ENCODE results near the gene CBFA2T3.
"Not testable (repeated sequence)": the region's sequence is repeated elsewhere in the genome, so short reads cannot be mapped to it uniquely, and the experiment has no call there.

Gene CBFA2T3

GRCh38 chr16:89013111-89013510 lies 36.1 kb upstream of the CBFA2T3 start:
- DNase-seq (ENCODE audit: low read depth in 4 of 4, low spot score in 1 of 4), result no peak

GRCh38 chr16:89012622-89012995 lies 35.6 kb upstream of the CBFA2T3 start:
- no peak for DNase-seq (ENCODE audit: low read depth in 4 of 4, low spot score in 1 of 4)

- no peak for DNase-seq (ENCODE audit: low read depth in 4 of 4, low spot score in 1 of 4)
Measured at GRCh38 chr16:89011909-89012621, 35.1 kb upstream of the CBFA2T3 start.

GRCh38 chr16:89010210-89010925 lies 33.4 kb upstream of the CBFA2T3 start:
- no peak for DNase-seq (ENCODE audit: low read depth in 4 of 4, low spot score in 1 of 4)

- DNase-seq (ENCODE audit: low read depth in 4 of 4, low spot score in 1 of 4), result no peak
Measured at GRCh38 chr16:89009343-89010209, 32.6 kb upstream of the CBFA2T3 start.

GRCh38 chr16:89008796-89009195 lies 31.8 kb upstream of the CBFA2T3 start:
- not testable (repeated sequence) for DNase-seq (ENCODE audit: low read depth in 4 of 4, low spot score in 1 of 4)

- DNase-seq (ENCODE audit: low read depth in 4 of 4, low spot score in 1 of 4), result no peak
Measured at GRCh38 chr16:89007371-89008249, 30.6 kb upstream of the CBFA2T3 start.

GRCh38 chr16:89006036-89006752 lies 29.2 kb upstream of the CBFA2T3 start:
- no peak for DNase-seq (ENCODE audit: low read depth in 4 of 4, low spot score in 1 of 4)

- no peak for DNase-seq (ENCODE audit: low read depth in 4 of 4, low spot score in 1 of 4)
Measured at GRCh38 chr16:89005201-89006035, 28.4 kb upstream of the CBFA2T3 start.

GRCh38 chr16:89004209-89004831 lies 27.3 kb upstream of the CBFA2T3 start:
- DNase-seq (ENCODE audit: low read depth in 4 of 4, low spot score in 1 of 4), result no peak

- no peak for DNase-seq (ENCODE audit: low read depth in 4 of 4, low spot score in 1 of 4)
Measured at GRCh38 chr16:89003831-89004208, 26.8 kb upstream of the CBFA2T3 start.

- no peak for DNase-seq (ENCODE audit: low read depth in 4 of 4, low spot score in 1 of 4)
Measured at GRCh38 chr16:89002851-89003830, 26.1 kb upstream of the CBFA2T3 start.

GRCh38 chr16:89002081-89002480 lies 25.1 kb upstream of the CBFA2T3 start:
- not testable (repeated sequence) for DNase-seq (ENCODE audit: low read depth in 4 of 4, low spot score in 1 of 4)

- DNase-seq (ENCODE audit: low read depth in 4 of 4, low spot score in 1 of 4), result no peak
Measured at GRCh38 chr16:89001117-89002027, 24.4 kb upstream of the CBFA2T3 start.

- no peak for DNase-seq (ENCODE audit: low read depth in 4 of 4, low spot score in 1 of 4)
Measured at GRCh38 chr16:89000207-89000959, 23.4 kb upstream of the CBFA2T3 start.

Data from stimulated activated CD4-positive, alpha-beta T cell treated with anti-CD3 and anti-CD28 coated beads, Interleukin-1b, Interleukin-23, amount 100 ng/mL, for 24 hours (primary cell).